Stimulated activated CD4-positive, alpha-beta T cell treated with anti-CD3 and anti-CD28 coated beads, Interleukin-2, amount 100 ng/mL, for 4 hours (primary cell): ENCODE measurements around the gene RASSF10.
A peak's percentile ranks its signal among the peaks of the same experiment; 100 is the strongest.

ENCODE experiments used
- DNase-seq: peaks from one replicate; pipeline ENCODE4 v3.0.0-alpha.2; 2020; ENCODE audit warnings: low read depth

Gene RASSF10

GRCh38 chr11:13008625-13009475 is at the start of gene RASSF10:
TSS of gene RASSF10 (plus strand) at chr11:13009316. CDS start at chr11:13009577, 261 bp downstream.
- no peak for DNase-seq

- no peak for DNase-seq
These were observed 47.5 kb upstream of the RASSF10 start for GRCh38 chr11:12961615-12962014.

GRCh38 chr11:12962306-12962705 is 46.8 kb upstream of the RASSF10 start:
- no peak for DNase-seq

- DNase-seq = no peak
These were observed 46.1 kb upstream of the RASSF10 start for GRCh38 chr11:12963051-12963450.

- peak; percentile 28 for DNase-seq
These were observed 45.2 kb upstream of the RASSF10 start for GRCh38 chr11:12963792-12964536.

- DNase-seq = no peak
These were observed 44.5 kb upstream of the RASSF10 start for GRCh38 chr11:12964650-12965049.

- no peak for DNase-seq
These were observed 43.1 kb upstream of the RASSF10 start for GRCh38 chr11:12966002-12966401.

GRCh38 chr11:12968101-12968500 is 41.0 kb upstream of the RASSF10 start:
- DNase-seq = no peak

- DNase-seq = no peak
These were observed 40.3 kb upstream of the RASSF10 start for GRCh38 chr11:12968826-12969225.

GRCh38 chr11:12971955-12972354 is 37.2 kb upstream of the RASSF10 start:
- DNase-seq = no peak

GRCh38 chr11:12973528-12974181 is 35.5 kb upstream of the RASSF10 start:
- no peak for DNase-seq

- no peak for DNase-seq
These were observed 33.9 kb upstream of the RASSF10 start for GRCh38 chr11:12975195-12975594.

- DNase-seq = no peak
These were observed 29.0 kb upstream of the RASSF10 start for GRCh38 chr11:12979928-12980689.

- no peak for DNase-seq
These were observed 27.2 kb upstream of the RASSF10 start for GRCh38 chr11:12981676-12982522.

- DNase-seq = no peak
These were observed 25.8 kb upstream of the RASSF10 start for GRCh38 chr11:12983336-12983735.

- DNase-seq = no peak
These were observed 22.8 kb upstream of the RASSF10 start for GRCh38 chr11:12986194-12986898.

- no peak for DNase-seq
These were observed 19.5 kb upstream of the RASSF10 start for GRCh38 chr11:12989428-12990161.

- no peak for DNase-seq
These were observed 19.0 kb upstream of the RASSF10 start for GRCh38 chr11:12990162-12990480.

- DNase-seq = no peak
These were observed 17.7 kb upstream of the RASSF10 start for GRCh38 chr11:12991426-12991825.

- DNase-seq = no peak
These were observed 15.5 kb upstream of the RASSF10 start for GRCh38 chr11:12993626-12994025.
